GM12875 (cell line): Measurements from ENCODE around the gene ATP2B2.

Source experiments
- H3K4me3 ChIP-seq: one replicate; pipeline ENCODE4 v1.5.1; 2011; ENCODE audit warnings: low read depth, low read length, control low read depth
- CTCF ChIP-seq: IDR thresholded peaks from 2 replicates; pipeline ENCODE4 v1.5.1; 2011; ENCODE audit warnings: low read depth, mild to moderate bottlenecking, control low read depth, inconsistent platforms, low read length, moderate library complexity, borderline replicate concordance; ENCODE audit not compliant: insufficient read depth

The ATP2B2 gene

GRCh38 chr3:10447527-10448260, 57.7 kb downstream of the ATP2B2 start:
- TF ChIP-seq CTCF, result no peak

GRCh38 chr3:10447110-10447509, 58.3 kb downstream of the ATP2B2 start:
- TF ChIP-seq CTCF, result no peak
- no peak overlapping the region for H3K4me3 ChIP-seq

More at GRCh38 chr3:10447527-10448260, 57.7 kb downstream of the ATP2B2 start:
- no peak overlapping the region for H3K4me3 ChIP-seq

DNA sequence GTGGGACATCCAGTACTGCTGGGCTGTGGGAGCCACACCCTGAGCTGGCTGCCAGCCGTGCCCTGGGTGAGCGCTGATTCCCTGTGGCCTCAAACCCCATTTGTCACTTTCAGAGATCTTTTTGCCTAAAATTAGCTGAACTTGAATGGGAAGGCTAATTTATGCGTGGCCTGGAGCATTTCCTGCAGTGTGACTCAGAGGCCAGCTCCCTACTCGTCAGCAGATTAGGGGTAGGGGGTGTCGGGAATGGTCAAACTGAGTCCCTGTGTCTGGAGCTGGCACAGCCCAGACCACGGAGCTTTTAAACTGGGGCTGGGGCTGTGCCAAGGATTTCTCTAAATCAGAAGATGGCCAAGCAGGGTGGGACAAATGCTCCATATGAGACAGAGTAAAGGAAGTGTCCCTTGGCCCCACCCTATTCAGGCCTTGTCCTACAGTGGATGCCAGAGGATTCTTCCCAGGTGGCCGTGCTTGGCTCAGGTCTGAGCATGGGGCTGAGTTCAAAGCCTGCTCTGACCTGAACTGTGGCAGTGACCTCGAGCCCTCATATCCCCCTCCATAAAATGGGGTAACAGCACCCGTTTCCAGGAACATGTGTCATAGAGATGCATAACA, 59.7 kb downstream of the ATP2B2 start:
- H3K4me3 ChIP-seq, result no peak overlapping the region
- no peak for TF ChIP-seq CTCF

DNA sequence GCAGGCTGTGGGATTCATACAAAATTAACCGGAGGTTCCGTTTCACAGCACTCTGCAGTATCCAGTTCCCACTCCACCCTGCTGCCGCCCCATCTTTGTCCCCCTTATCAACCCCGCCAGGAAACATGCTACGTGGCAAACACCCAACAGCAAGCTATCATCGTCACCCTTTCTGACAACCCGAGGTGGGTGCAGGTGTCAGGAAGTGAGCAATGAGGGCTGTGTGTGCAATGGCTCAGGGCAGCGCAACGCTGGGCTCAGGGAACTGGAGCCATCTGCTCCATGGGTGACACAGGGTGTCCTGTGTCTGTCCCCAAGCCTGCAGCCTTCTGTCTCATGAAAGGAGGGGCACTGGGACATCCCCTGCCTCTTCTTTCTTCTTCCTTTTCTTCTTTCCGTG, 60.9 kb downstream of the ATP2B2 start:
- TF ChIP-seq CTCF, result no peak

DNA sequence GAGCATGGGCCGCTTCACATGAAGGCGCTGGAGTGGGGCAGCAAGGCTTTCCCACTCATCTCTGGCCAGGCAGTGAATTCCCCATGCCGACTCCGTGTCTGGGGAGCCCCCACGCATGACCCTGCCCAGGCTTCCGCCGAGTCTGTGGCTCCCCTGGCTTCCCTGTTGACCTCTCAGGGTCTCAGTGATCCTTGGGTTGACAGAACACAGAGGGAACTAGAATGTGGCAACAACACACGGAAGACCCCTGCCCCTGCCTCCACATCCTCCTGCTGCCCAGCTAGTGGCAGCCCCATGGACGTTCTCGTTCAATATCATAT, 61.3 kb downstream of the ATP2B2 start:
- no peak for TF ChIP-seq CTCF
- no peak overlapping the region for H3K4me3 ChIP-seq

More for the DNA sequence above, 60.9 kb downstream of the ATP2B2 start:
- no peak overlapping the region for H3K4me3 ChIP-seq

DNA sequence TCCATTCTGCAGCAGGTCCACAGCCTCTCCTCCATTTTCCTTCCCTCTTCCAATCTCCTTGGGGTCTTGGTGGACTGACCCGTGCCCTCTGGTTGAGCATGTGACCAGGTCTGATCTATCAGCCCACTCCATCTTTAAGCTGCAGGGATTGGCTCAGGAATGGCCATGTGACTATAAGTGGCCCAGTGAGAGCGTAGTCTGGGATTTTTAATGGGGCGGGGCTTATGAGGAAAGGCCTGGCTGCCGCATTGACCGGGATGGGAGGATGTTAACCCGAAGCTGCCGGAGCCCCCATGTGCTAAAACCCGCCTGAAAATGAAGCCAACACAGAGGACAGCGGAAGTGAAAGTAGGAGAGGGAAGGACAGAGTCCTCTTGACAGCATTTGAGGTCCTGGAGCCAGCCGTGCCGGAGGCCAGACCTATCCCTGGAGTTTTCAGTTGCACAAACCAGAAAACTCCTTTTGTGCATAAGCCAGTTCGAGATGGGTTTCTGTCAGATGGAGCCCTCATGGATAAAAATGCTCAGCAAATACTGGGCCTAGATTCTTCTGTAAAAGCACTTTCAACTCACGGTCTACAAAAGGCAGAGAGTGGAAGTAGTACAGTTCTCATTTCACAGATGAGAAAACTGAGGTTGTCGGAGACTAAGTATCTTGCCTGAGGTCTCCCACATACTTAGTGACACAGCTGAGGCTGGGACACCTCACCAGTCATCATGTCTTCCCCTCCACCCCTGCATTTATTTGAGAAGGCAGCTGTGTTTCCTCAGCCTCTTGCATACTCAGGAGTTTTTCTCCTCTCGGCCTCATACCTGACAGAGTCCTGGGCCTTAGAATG, 61.9 kb downstream of the ATP2B2 start:
- no peak for TF ChIP-seq CTCF
- no peak overlapping the region for H3K4me3 ChIP-seq
